BE2C (cell line): ENCODE data around the gene ATP5F1C. TPM values are rescaled to one million over a fixed set of nuclear protein-coding genes. Genes with fewer than 3 reads are reported as not detected.
A peak's percentile ranks its signal among the peaks of the same experiment; 100 is the strongest.
"Not testable (repeated sequence)": the region's sequence is repeated elsewhere in the genome, so short reads cannot be mapped to it uniquely, and the experiment has no call there.

Experiments
- DNase-seq: peaks from one replicate; pipeline ENCODE4 v3.0.0-alpha.2; 2020
- H3K27me3 ChIP-seq: fragments of 250-450 bp; sonication (Bioruptor Pico); 2 replicates; pipeline ENCODE4 v1.5.1; 2020; ENCODE audit warnings: mild to moderate bottlenecking
- H3K36me3 ChIP-seq: fragments of 250-450 bp; sonication (Bioruptor Pico); 2 replicates; pipeline ENCODE4 v1.5.1; 2020; ENCODE audit warnings: mild to moderate bottlenecking
- H3K4me1 ChIP-seq: fragments of 250-450 bp; sonication (Bioruptor Pico); 2 replicates; pipeline ENCODE4 v1.5.1; 2020
- H3K4me3 ChIP-seq: 2 replicates; pipeline ENCODE4 v1.5.1; 2011; ENCODE audit warnings: low read depth, low read length
- H3K9me3 ChIP-seq: fragments of 250-450 bp; sonication (Bioruptor Pico); 2 replicates; pipeline ENCODE4 v1.5.1; 2020
- polyA plus RNA-seq: library from polyadenylated mRNA; unstranded; fragments of >200 nt; gene quantifications from one replicate; pipeline ENCODE4 v1.2.1, GENCODE V29; 2012; ENCODE audit warnings: low read depth, missing spikeins; ENCODE audit not compliant: insufficient read length, insufficient read depth
- TF ChIP-seq, protein P1 (sequence below): IDR thresholded peaks from 2 replicates; pipeline ENCODE4 v1.5.1; 2012; ENCODE audit warnings: mild to moderate bottlenecking, low read depth, low read length

Gene ATP5F1C
- polyA plus RNA-seq: 379 TPM

DNA sequence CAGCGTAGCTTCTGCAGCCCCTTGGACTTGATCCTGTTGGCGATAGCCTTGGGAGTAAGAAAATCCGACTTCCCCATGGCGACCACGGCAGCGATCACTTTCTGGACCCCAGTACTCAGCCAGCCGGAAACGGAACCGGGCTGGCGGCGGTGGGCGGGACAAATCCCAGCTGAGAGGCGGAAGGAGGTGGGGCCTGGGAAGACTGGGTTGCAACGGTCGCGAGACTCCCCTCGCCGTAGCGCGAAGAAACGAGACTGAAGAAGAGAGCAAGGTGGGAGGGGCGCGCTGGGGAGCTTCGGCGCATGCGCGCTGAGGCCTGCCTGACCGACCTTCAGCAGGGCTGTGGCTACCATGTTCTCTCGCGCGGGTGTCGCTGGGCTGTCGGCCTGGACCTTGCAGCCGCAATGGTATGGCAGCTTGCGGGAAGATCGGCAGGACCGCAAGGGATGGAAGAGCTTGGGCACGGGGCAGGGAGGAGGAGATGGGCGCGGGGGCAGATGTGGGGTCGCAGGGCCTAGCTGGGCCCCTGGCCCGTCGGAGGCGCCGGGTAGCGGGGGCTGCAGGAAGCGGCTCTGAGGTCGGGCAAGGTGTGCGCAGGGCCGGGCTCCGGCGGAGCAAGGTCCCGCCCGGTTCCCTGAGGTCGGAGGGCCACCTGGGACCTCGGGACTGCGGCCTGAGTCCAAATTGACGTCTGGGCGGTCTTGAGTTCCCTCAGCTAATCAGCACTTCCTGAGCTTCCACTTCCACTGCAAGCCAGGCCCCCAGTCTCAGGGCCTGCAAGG is at the start of gene ATP5F1C, which contains the start of gene KIN:
Gene ATP5F1C, plus strand, starts transcription at position 321 of the 782 bp plus-strand sequence. Its CDS starts 31 bp downstream, at position 352.
Gene KIN, minus strand, starts transcription at position 137 of the 782 bp plus-strand sequence. Its CDS starts 60 bp downstream, at position 77.
- H3K9me3 ChIP-seq: no peaks in the 10 kb centered on the region
- TF ChIP-seq, protein P1, sequence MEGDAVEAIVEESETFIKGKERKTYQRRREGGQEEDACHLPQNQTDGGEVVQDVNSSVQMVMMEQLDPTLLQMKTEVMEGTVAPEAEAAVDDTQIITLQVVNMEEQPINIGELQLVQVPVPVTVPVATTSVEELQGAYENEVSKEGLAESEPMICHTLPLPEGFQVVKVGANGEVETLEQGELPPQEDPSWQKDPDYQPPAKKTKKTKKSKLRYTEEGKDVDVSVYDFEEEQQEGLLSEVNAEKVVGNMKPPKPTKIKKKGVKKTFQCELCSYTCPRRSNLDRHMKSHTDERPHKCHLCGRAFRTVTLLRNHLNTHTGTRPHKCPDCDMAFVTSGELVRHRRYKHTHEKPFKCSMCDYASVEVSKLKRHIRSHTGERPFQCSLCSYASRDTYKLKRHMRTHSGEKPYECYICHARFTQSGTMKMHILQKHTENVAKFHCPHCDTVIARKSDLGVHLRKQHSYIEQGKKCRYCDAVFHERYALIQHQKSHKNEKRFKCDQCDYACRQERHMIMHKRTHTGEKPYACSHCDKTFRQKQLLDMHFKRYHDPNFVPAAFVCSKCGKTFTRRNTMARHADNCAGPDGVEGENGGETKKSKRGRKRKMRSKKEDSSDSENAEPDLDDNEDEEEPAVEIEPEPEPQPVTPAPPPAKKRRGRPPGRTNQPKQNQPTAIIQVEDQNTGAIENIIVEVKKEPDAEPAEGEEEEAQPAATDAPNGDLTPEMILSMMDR: no peak
- peak within 1 kb of the TSS; percentile 69 for H3K4me3 ChIP-seq
- DNase-seq: peak; percentile 96
- H3K27me3 ChIP-seq: no peaks in the 10 kb centered on the region
- H3K36me3 ChIP-seq: peaks cover 17% of the 10 kb centered on the region
- H3K4me1 ChIP-seq: no peaks in the 10 kb centered on the region; the same call in 1 of the 2 replicates

DNA sequence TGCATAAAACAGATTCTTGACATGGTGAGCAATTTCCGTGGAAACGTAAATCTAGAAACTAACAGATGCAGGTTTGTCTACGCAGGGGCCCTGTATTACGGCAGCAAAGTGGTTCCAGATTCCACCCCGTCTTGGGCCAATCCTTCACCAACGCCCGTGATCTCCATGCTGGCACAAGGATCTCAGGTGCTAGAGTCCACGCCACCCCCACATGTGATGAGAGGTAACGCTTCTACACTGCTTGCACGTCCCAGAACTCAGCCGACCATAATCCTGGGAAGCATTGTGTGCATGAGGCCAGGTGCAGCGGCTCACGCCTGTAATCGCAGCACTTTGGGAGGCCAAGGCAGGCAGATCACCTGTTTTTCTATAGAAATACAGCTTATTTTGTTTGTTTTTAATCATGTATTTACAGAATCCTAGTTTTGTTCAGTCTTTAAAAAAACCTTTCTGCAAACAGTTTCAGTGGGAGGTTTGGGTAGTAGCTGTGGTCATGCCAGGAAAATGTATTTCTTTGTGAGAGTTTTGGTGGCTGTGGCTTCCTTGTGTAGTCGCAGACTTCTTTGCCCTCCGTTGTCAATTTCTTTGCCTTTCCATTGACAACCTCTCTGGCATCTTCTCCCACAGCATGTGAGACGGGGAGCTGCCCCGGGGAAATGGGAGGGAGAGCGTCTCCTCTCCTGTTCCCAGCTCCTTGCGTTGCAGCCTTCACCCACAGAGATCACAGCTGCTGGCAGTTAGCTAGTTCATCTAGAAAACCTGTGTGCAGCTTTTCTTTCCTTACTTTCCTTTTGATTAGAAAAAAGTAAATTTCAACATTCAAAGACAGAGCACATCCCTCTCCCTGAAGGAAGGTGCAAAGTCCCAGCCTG is 49.2 kb upstream of the ATP5F1C start:
- H3K9me3 ChIP-seq: no peaks in the 10 kb centered on the region
- H3K4me3 ChIP-seq: no peak overlapping the region
- H3K4me1 ChIP-seq: no peaks in the 10 kb centered on the region
- TF ChIP-seq, protein P1: no peak
- no peaks in the 10 kb centered on the region for H3K27me3 ChIP-seq
- H3K36me3 ChIP-seq: no peaks in the 10 kb centered on the region
- DNase-seq: no peak

DNA sequence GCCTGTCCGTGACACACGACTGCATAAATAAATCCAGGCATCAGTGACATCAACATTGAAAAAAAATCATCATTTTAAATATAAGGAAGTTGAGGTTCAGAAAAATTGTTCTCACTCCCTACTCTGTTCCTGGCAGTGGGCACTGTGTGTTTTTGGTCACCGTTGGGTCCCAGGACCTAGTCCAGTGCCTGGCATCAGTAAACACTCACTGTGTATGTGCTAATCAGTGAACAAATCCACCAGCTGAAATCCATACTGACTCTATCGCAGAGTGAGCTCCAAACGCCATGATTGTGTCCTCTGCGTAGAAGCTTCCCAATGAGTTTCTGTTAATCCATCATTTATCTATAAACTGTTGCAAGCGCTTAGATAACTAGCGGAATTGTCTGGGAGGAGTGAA is 43.7 kb upstream of the ATP5F1C start:
- H3K4me3 ChIP-seq: no peak overlapping the region
- no peaks in the 10 kb centered on the region for H3K4me1 ChIP-seq
- no peaks in the 10 kb centered on the region for H3K36me3 ChIP-seq
- TF ChIP-seq, protein P1: no peak
- no peak for DNase-seq
- no peaks in the 10 kb centered on the region for H3K9me3 ChIP-seq
- H3K27me3 ChIP-seq: no peaks in the 10 kb centered on the region

DNA sequence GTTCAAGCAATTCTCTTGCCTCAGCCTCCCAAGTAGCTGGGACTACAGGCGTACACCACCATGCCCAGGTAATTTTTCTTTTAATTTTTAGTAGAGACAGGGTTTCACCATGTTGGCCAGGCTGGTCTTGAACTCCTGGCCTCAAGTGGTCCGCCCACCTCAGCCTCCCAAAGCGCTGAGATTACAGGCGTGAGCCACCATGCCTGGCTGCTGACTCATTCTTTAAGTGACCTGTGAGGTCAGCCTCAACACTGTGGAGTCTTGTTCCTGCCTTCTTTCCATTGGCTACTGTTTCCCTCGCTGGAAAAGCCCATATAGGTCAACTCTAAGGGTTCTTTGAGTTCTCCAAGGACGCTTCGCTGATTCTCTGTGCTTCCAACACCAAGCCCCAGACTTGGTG is 39.3 kb upstream of the ATP5F1C start:
- peaks cover 10% of the 10 kb centered on the region for H3K36me3 ChIP-seq
- H3K4me1 ChIP-seq, DNase-seq, H3K9me3 ChIP-seq, H3K4me3 ChIP-seq, H3K27me3 ChIP-seq: not testable (repeated sequence)

DNA sequence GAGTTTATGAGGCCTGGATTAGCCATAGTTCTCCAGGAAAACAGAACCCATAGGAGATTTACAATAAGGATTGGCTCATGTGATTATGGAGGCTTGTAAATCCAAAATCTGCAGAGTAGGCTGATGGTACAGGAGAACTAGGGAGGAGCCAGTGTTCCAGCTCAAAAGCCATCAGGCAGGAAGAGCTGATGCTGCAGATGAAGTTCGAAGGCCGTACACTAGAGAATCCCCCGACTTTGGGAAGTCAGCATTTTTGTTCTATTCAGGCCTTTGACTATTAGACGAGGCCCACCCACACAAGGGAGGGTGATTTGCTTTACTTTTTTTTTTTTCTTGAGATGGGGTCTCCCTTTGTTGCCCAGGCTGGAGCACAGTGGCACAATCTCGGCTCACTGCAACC is 37.8 kb upstream of the ATP5F1C start:
- TF ChIP-seq, protein P1: no peak
- Histone ChIP-seq H3K27me3 (no peaks in the 10 kb centered on the region), H3K9me3 (no peaks in the 10 kb centered on the region), H3K4me1 (no peaks in the 10 kb centered on the region), H3K4me3 (no peak overlapping the region), H3K36me3 (peaks cover 18% of the 10 kb centered on the region)
- DNase-seq: no peak

DNA sequence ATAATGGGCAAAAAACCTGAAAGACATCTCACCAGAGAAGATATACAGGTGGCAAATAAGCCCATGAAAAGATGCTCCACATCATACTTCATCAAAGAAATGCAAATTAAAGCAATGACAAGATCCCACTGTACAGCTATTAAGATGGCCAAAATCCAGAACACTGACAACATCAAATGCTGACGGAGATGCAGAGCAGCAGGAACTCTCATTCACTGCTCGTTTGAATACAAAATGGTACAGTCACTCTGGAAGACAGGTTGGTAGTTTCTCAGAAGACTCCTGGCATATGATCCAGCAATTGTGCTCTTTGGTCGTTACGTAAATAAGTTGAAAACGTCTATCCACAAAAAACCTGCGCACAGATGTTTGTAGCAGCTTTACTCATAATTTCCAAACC is 35.7 kb upstream of the ATP5F1C start:
- H3K4me1 ChIP-seq: no peaks in the 10 kb centered on the region
- no peaks in the 10 kb centered on the region for H3K27me3 ChIP-seq
- peaks cover 25% of the 10 kb centered on the region for H3K36me3 ChIP-seq
- DNase-seq: no peak
- TF ChIP-seq, protein P1: no peak
- no peaks in the 10 kb centered on the region for H3K9me3 ChIP-seq
- no peak overlapping the region for H3K4me3 ChIP-seq
